ENCODE results near the gene CACNA2D4.

The CACNA2D4 gene

DNA sequence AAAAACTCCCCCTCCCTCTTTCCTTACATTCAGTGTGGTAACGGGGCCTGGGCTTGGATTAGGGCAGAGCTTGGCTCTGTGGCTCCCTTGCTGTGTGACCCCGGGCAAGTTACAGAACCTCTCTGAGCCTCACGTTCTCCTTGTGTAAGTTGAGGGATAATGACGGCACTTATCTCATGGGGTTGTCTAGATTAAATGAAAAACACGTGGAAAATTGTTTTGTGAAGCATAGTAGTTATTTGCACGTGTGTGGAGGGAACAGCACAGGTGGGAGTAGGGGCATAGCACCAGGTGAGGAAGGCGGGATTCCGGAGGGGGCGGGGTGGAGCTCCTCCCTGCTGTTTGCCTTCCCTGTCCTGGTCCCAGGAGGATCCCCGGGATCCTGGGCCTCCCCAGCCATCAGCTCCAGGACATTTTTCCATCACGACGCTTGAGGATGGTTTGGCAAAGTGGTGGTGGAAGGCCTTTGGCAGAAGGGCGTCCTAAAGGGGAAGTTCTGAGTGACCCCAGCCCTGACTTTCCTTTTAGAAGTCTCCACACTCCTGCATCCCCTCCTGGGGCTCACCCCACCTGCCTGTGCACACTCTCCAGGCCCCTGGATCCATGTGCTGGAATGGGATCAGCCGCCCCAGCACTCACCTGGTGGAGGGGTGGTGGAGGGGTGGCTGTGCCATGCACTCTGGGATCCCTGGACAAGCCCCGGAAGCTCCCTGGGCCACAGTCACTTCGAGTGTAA is 75.4 kb downstream of the CACNA2D4 start:
- ChIA-PET CTCF (interaction anchor here (0.7 kb wide), 1 partner anchor 52 kb away, joined by 3 read pairs; no protein-coding TSS in a partner anchor), POLR2A (no interaction called here)
- no peak for DNase-seq (ENCODE audit: extremely low spot score)
- no peak for TF ChIP-seq CTCF (IDR thresholded peaks at IDR 0.05; ENCODE audit: control extremely low read depth, extremely low read depth, low read depth, missing control alignments)

DNA sequence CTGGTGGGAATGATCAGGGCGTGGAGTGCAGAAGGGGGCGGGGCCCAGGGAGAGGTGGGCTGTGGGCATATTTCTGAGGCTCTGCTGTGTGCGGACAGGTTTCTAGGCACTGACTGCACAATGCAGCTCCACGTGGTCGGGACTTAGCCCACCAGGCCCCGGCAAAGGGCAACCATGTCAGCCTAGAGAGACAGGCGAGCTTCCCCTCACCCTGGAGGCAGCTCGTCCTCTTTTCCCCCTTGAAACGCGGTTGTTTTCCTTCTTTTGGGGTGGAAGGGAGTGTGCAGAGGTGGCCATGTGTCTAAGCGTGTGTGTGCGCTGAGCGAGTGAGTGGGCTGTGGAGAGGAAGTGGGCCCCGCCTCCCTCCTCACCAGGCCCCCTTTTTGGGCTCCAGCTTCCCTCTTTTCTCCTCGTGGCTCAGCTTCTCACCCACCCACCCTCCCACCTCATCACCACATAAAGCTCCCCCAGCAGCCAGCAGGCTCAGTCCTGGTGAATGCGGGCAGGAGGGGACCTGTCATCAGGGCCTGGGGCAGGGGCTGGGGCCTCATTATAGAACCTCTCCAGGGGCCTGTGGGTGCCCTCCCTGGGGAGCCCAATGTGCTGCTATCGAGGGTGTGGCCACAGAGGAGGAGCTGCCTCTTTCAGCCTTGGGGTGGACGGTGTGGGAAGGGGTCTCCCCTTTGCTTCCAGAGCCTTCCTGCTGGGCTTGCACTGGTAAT is 76.1 kb downstream of the CACNA2D4 start:
- ChIA-PET POLR2A (no interaction called here), CTCF (interaction anchor here (0.7 kb wide), 1 partner anchor 51 kb away, joined by 3 read pairs; no protein-coding TSS in a partner anchor)
- no peak for TF ChIP-seq CTCF (IDR thresholded peaks at IDR 0.05; ENCODE audit: control extremely low read depth, extremely low read depth, low read depth, missing control alignments)
- no peak for DNase-seq (ENCODE audit: extremely low spot score)

- TF ChIP-seq CTCF (IDR thresholded peaks at IDR 0.05; ENCODE audit: control extremely low read depth, extremely low read depth, low read depth, missing control alignments), result no peak
- POLR2A ChIA-PET, result no interaction called here
- CTCF ChIA-PET, result no interaction called here
- DNase-seq (ENCODE audit: extremely low spot score), result no peak
Observed at GRCh38 chr12:1841586-1842182, 76.8 kb downstream of the CACNA2D4 start.

DNA sequence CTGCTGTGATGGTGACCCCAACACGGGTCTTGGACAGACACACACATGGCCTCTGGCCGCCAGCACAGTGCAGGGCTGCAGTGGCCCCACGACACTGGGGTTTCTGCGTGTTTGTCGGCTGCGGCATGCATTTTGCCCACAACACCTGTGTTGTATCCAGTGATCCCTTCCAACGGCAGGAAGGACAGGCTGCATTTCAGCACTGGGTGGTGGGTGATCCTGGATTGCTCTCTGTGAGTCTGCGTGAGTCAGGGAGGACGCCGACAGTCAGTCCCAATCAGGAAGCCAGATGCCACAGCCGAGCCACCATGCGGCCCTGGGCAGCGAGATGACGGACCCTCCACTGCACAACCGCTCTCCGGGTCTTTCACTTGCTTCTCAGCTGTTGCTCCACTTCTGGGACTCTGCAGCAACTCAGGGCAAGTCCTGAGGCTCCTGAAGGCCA is 77.4 kb downstream of the CACNA2D4 start:
- POLR2A ChIA-PET, result no interaction called here
- TF ChIP-seq CTCF (IDR thresholded peaks at IDR 0.05; ENCODE audit: control extremely low read depth, extremely low read depth, low read depth, missing control alignments), result no peak
- no peak for DNase-seq (ENCODE audit: extremely low spot score)
- CTCF ChIA-PET, result no interaction called here

GRCh38 chr12:1839956-1840951 is 78.2 kb downstream of the CACNA2D4 start:
- ChIA-PET POLR2A (no interaction called here), CTCF (interaction anchor here (1.1 kb wide), 1 partner anchor 16 kb away, joined by 3 read pairs; no protein-coding TSS in a partner anchor)
- TF ChIP-seq CTCF (IDR thresholded peaks at IDR 0.05; ENCODE audit: control extremely low read depth, extremely low read depth, low read depth, missing control alignments), result no peak
- DNase-seq (ENCODE audit: extremely low spot score), result no peak
